Naive thymus-derived CD4-positive, alpha-beta T cell (primary cell): Measurements from ENCODE around the gene RNASEH2A. TPM values are rescaled to one million over a fixed set of nuclear protein-coding genes. Genes with fewer than 3 reads are reported as not detected.
"Not testable (repeated sequence)": the region's sequence is repeated elsewhere in the genome, so short reads cannot be mapped to it uniquely, and the experiment has no call there.

Experiments
- ATAC-seq: fragments of 150-1000 bp; cut with Tn5 transposase; 2 replicates; pipeline ENCODE4 v1.10.0; 2021; ENCODE audit warnings: mild to moderate bottlenecking, moderate library complexity
- CTCF ChIA-PET: fragments of 350-600 bp; sonication (Branson Sonifier 250); formaldehyde crosslinking; loops from one replicate; lab custom pipeline; 2021; ENCODE audit warnings: antibody characterized with exemption; lab: Charles Lee
- POLR2A ChIA-PET: fragments of 350-600 bp; sonication (Branson Sonifier 250); formaldehyde crosslinking; loops from one replicate; lab custom pipeline; 2021; ENCODE audit warnings: antibody characterized with exemption, inconsistent platforms; lab: Charles Lee
- DNase-seq, 9 donors: peaks; one replicate each; pipeline versions ENCODE4 v3.0.0 to v3.0.0-alpha.2; 2020 to 2022; ENCODE audit warnings: mixed read lengths in 1 of 9
- H3K27ac ChIP-seq: one replicate; pipeline ENCODE4 v1.7.0; 2013; ENCODE audit warnings: mild to moderate bottlenecking, low read depth, low read length, moderate library complexity
- H3K27me3 ChIP-seq, 2 donors: one replicate each; pipeline ENCODE4 v1.7.0; 2013; ENCODE audit warnings: low read length in 2 of 2, mild to moderate bottlenecking in 2 of 2, moderate library complexity in 2 of 2; ENCODE audit not compliant: control insufficient read depth in 2 of 2, insufficient read depth in 2 of 2
- H3K36me3 ChIP-seq, 3 experiments: 1 replicate in 2 of 3; 2 replicates in 1 of 3; pipeline ENCODE4 v1.7.0; 2013; ENCODE audit warnings: low read length in 3 of 3, mild to moderate bottlenecking in 3 of 3, moderate library complexity in 1 of 3; ENCODE audit not compliant: insufficient read depth in 3 of 3, control insufficient read depth in 2 of 3
- H3K4me1 ChIP-seq, 2 donors: one replicate each; pipeline ENCODE4 v1.7.0; 2013; ENCODE audit warnings: low read length in 2 of 2, mild to moderate bottlenecking in 2 of 2, moderate library complexity in 1 of 2; ENCODE audit not compliant: control insufficient read depth in 2 of 2, insufficient read depth in 2 of 2
- H3K4me3 ChIP-seq: 2 replicates; pipeline ENCODE4 v1.7.0; 2013; ENCODE audit warnings: mild to moderate bottlenecking, low read length
- H3K9me3 ChIP-seq, 3 experiments: 1 replicate in 2 of 3; 2 replicates in 1 of 3; pipeline ENCODE4 v1.7.0; 2013; ENCODE audit warnings: low read length in 3 of 3; ENCODE audit not compliant: control insufficient read depth in 2 of 3
- H3K27ac Mint-ChIP-seq, 9 donors: one replicate each; pipeline ENCODE4 v1.8.0; 2020 to 2022; ENCODE audit warnings: mixed read lengths in 9 of 9, mild to moderate bottlenecking in 8 of 9, moderate library complexity in 5 of 9, inconsistent platforms in 2 of 9
- H3K27me3 Mint-ChIP-seq, 5 donors: one replicate each; pipeline ENCODE4 v1.8.0; 2021 to 2022; ENCODE audit warnings: mixed read lengths in 5 of 5, mild to moderate bottlenecking in 1 of 5
- H3K36me3 Mint-ChIP-seq, 5 donors: one replicate each; pipeline ENCODE4 v1.8.0; 2020 to 2022; ENCODE audit warnings: mixed read lengths in 5 of 5, mild to moderate bottlenecking in 3 of 5, inconsistent platforms in 1 of 5
- H3K4me1 Mint-ChIP-seq, 7 donors: one replicate each; pipeline ENCODE4 v1.8.0; 2020 to 2022; ENCODE audit warnings: mixed read lengths in 7 of 7, mild to moderate bottlenecking in 3 of 7, inconsistent platforms in 1 of 7
- H3K4me3 Mint-ChIP-seq, 10 donors: one replicate each; pipeline ENCODE4 v1.8.0; 2020 to 2022; ENCODE audit warnings: mild to moderate bottlenecking in 10 of 10, mixed read lengths in 10 of 10, moderate library complexity in 6 of 10, inconsistent platforms in 2 of 10
- H3K9me3 Mint-ChIP-seq, 11 donors: one replicate each; pipeline ENCODE4 v1.8.0; 2020 to 2022; ENCODE audit warnings: mixed read lengths in 11 of 11, mild to moderate bottlenecking in 4 of 11, inconsistent platforms in 1 of 11, moderate library complexity in 1 of 11
- intact Hi-C, 2 donors: fragments of 100-400 bp; cut with micrococcal nuclease; formaldehyde crosslinking; loops; one replicate each; pipeline ENCODE4 v1.15.1; 2023
- polyA plus RNA-seq, 2 donors: library from polyadenylated mRNA; unstranded; fragments of 300-500 nt; fragmentation: Illumina TruSeq; gene quantifications; one replicate each; pipeline ENCODE4 v1.2.3, GENCODE V29; 2021
- total RNA-seq, 6 experiments: library from RNA in 5 of 6; stranded (reverse) in 5 of 6; gene quantifications; 1 replicate in 5 of 6; 2 replicates in 1 of 6; pipeline ENCODE4 v1.2.3 and lab custom pipeline; 2021 to 2026

Gene RNASEH2A
- total and polyA plus RNA-seq, 7 experiments from 2014 or later = 1.6 to 30.9 (median 12.8) TPM

- intact Hi-C loops = loop anchor here (5.0 kb wide), 8 partner anchors 143 to 1702 kb away; partner anchors contain the start of genes CALR (in 2 of the 2), IER2 (in 1 of the 2), STX10 (in 1 of the 2) and SWSAP1 (in 1 of the 2)
- Mint-ChIP-seq H3K4me1 (peaks cover 25 to 38% (median 32%) of the 10 kb centered on the region in 7 donors), H3K36me3 (peaks cover 0 to 9% (median 0%) of the 10 kb centered on the region in 5 donors), H3K27ac (peak overlapping the region; percentile 93 to 100 (median 97)), H3K27me3 (peaks cover 0 to 2% (median 0%) of the 10 kb centered on the region in 5 donors), H3K4me3 (peak overlapping the region; percentile 74 to 95 (median 86)), H3K9me3 (peaks cover 0 to 26% (median 0%) of the 10 kb centered on the region in 11 donors)
- H3K4me3 ChIP-seq = peak overlapping the region; percentile 98
- H3K9me3 ChIP-seq = no peaks in the 10 kb centered on the region
- no peak for ATAC-seq
- H3K27me3 ChIP-seq = no peaks in the 10 kb centered on the region
- peak overlapping the region; percentile 99 for H3K27ac ChIP-seq
- ChIA-PET POLR2A (interaction anchor here (0.6 to 8.4 kb wide), 10 partner anchors 9 to 1730 kb away, joined by 3 to 621 read pairs (median 7); partner anchors contain the start of genes HOOK2, PRDX2, RNASEH2A and THSD8), CTCF (interaction anchor here (2.0 to 9.8 kb wide), 5 partner anchors 18 to 53 kb away, joined by 7 to 169 read pairs (median 41); partner anchors contain the start of gene HOOK2)
- peaks cover 0 to 28% (median 0%) of the 10 kb centered on the region in 3 experiments for H3K36me3 ChIP-seq
- DNase-seq = peak in 3 of 9 donors; percentile 39 to 43 (median 40)
- peaks cover 21 to 30% of the 10 kb centered on the region in 2 donors for H3K4me1 ChIP-seq
Observed at GRCh38 chr19:12794196-12794941, 12.0 kb upstream of the RNASEH2A start.

- Histone ChIP-seq H3K27ac (peak overlapping the region; percentile 99), H3K27me3 (no peaks in the 10 kb centered on the region), H3K4me3 (no peak overlapping the region), H3K9me3 (no peaks in the 10 kb centered on the region), H3K4me1 (peaks cover 21 to 29% of the 10 kb centered on the region in 2 donors), H3K36me3 (peaks cover 0 to 34% (median 3%) of the 10 kb centered on the region in 3 experiments)
- Mint-ChIP-seq H3K36me3 (peaks cover 0 to 9% (median 0%) of the 10 kb centered on the region in 5 donors), H3K4me3 (peak overlapping the region in 8 of 10 donors; percentile 74 to 95 (median 88)), H3K27me3 (peaks cover 0 to 2% (median 0%) of the 10 kb centered on the region in 5 donors), H3K27ac (peak overlapping the region; percentile 93 to 100 (median 97)), H3K4me1 (peaks cover 25 to 42% (median 36%) of the 10 kb centered on the region in 7 donors), H3K9me3 (peaks cover 0 to 26% (median 0%) of the 10 kb centered on the region in 11 donors)
- intact Hi-C loops = loop anchor here (5.0 kb wide), 8 partner anchors 142 to 1703 kb away; partner anchors contain the start of genes CALR (in 2 of the 2), IER2 (in 1 of the 2), STX10 (in 1 of the 2) and SWSAP1 (in 1 of the 2)
- CTCF ChIA-PET = interaction anchor here (0.9 to 9.8 kb wide), 8 partner anchors 11 to 171 kb away, joined by 3 to 169 read pairs (median 8); partner anchors contain the start of gene HOOK2
- ATAC-seq (no peak), DNase-seq (no peak)
- POLR2A ChIA-PET = interaction anchor here (0.6 to 8.4 kb wide), 11 partner anchors 9 to 1729 kb away, joined by 3 to 621 read pairs (median 5); partner anchors contain the start of genes GET3, HOOK2, RNASEH2A and TNPO2
Observed at GRCh38 chr19:12794971-12795381, 11.4 kb upstream of the RNASEH2A start.

GRCh38 chr19:12796146-12797071 lies 10.0 kb upstream of the RNASEH2A start:
- peaks cover 0 to 2% (median 0%) of the 10 kb centered on the region in 5 donors for H3K27me3 Mint-ChIP-seq
- Histone ChIP-seq H3K4me3 (peak overlapping the region; percentile 44), H3K9me3 (no peaks in the 10 kb centered on the region), H3K36me3 (peaks cover 0 to 43% (median 5%) of the 10 kb centered on the region in 3 experiments), H3K27ac (peak overlapping the region; percentile 56), H3K27me3 (no peaks in the 10 kb centered on the region), H3K4me1 (peaks cover 21 to 30% of the 10 kb centered on the region in 2 donors)
- ATAC-seq = peak; percentile 14
- intact Hi-C loops = loop anchor here (1.0 to 2.0 kb wide), 8 partner anchors 19 to 120 kb away; partner anchors contain the start of gene TNPO2 (in 1 of the 2)
- H3K36me3 Mint-ChIP-seq = peaks cover 0 to 15% (median 0%) of the 10 kb centered on the region in 5 donors
- ChIA-PET CTCF (interaction anchor here (0.6 to 9.8 kb wide), 16 partner anchors 10 to 169 kb away, joined by 3 to 169 read pairs (median 7); partner anchors contain the start of gene HOOK2), POLR2A (interaction anchor here (0.6 to 8.4 kb wide), 15 partner anchors 10 to 182 kb away, joined by 3 to 621 read pairs (median 3); partner anchors contain the start of genes GET3, HOOK2, RNASEH2A and TNPO2)
- peak; percentile 68 to 86 (median 79) for DNase-seq
- peak overlapping the region; percentile 87 to 100 (median 91) for H3K27ac Mint-ChIP-seq
- peak overlapping the region; percentile 55 to 87 (median 80) for H3K4me3 Mint-ChIP-seq
- H3K4me1 Mint-ChIP-seq = peaks cover 19 to 42% (median 37%) of the 10 kb centered on the region in 7 donors
- H3K9me3 Mint-ChIP-seq = peaks cover 0 to 19% (median 0%) of the 10 kb centered on the region in 11 donors

- Mint-ChIP-seq H3K27ac (peak overlapping the region in 4 of 9 donors; percentile 12 to 96 (median 55)), H3K27me3 (peaks cover 0 to 2% (median 0%) of the 10 kb centered on the region in 5 donors), H3K9me3 (peaks cover 0 to 14% (median 0%) of the 10 kb centered on the region in 11 donors), H3K4me1 (peaks cover 20 to 44% (median 39%) of the 10 kb centered on the region in 7 donors), H3K4me3 (no peak overlapping the region), H3K36me3 (peaks cover 0 to 15% (median 0%) of the 10 kb centered on the region in 5 donors)
- DNase-seq (no peak), ATAC-seq (no peak)
- H3K9me3 ChIP-seq = no peaks in the 10 kb centered on the region
- no peak overlapping the region for H3K27ac ChIP-seq
- intact Hi-C loops = loop anchor here in 1 of 2 donors (2.0 kb wide), 2 partner anchors 50 to 74 kb away; partner anchors contain the start of gene TNPO2
- ChIA-PET POLR2A (interaction anchor here (0.6 to 8.4 kb wide), 6 partner anchors 11 to 64 kb away, joined by 3 to 621 read pairs (median 4); partner anchors contain the start of gene HOOK2), CTCF (interaction anchor here (0.6 to 9.8 kb wide), 11 partner anchors 8 to 109 kb away, joined by 3 to 169 read pairs (median 3); partner anchors contain the start of genes HOOK2 and TNPO2)
- H3K4me3 ChIP-seq = no peak overlapping the region
- peaks cover 0 to 39% (median 5%) of the 10 kb centered on the region in 3 experiments for H3K36me3 ChIP-seq
- H3K27me3 ChIP-seq = no peaks in the 10 kb centered on the region
- peaks cover 21 to 31% of the 10 kb centered on the region in 2 donors for H3K4me1 ChIP-seq
Observed at GRCh38 chr19:12797141-12797587, 9.2 kb upstream of the RNASEH2A start.

GRCh38 chr19:12797607-12798006 lies 8.8 kb upstream of the RNASEH2A start:
- not testable (repeated sequence) for H3K4me3 Mint-ChIP-seq, H3K27me3 Mint-ChIP-seq

More at GRCh38 chr19:12797607-12798006, 8.8 kb upstream of the RNASEH2A start:
- ATAC-seq, H3K9me3 ChIP-seq, H3K9me3 Mint-ChIP-seq, H3K27ac ChIP-seq, H3K4me3 ChIP-seq, H3K27me3 ChIP-seq, DNase-seq: not testable (repeated sequence)
- H3K4me1 Mint-ChIP-seq = peaks cover 25 to 48% (median 43%) of the 10 kb centered on the region in 7 donors
- Histone ChIP-seq H3K4me1 (peaks cover 24 to 34% of the 10 kb centered on the region in 2 donors), H3K36me3 (peaks cover 0 to 35% (median 5%) of the 10 kb centered on the region in 3 experiments)
- ChIA-PET POLR2A (interaction anchor here (0.6 to 8.4 kb wide), 4 partner anchors 19 to 64 kb away, joined by 3 to 621 read pairs (median 4); partner anchors contain the start of gene HOOK2), CTCF (interaction anchor here (0.7 to 9.8 kb wide), 8 partner anchors 8 to 88 kb away, joined by 3 to 169 read pairs (median 3); partner anchors contain the start of genes HOOK2 and TNPO2)
- intact Hi-C loops = loop anchor here in 1 of 2 donors (2.0 kb wide), 2 partner anchors 49 to 75 kb away; partner anchors contain the start of gene TNPO2
- H3K27ac Mint-ChIP-seq = peak overlapping the region in 3 of 9 donors; percentile 1 to 12 (median 8)
- H3K36me3 Mint-ChIP-seq = peaks cover 0 to 14% (median 0%) of the 10 kb centered on the region in 5 donors
